ENCODE measurements around the gene RAB40C. TPM values are rescaled to one million over a fixed set of nuclear protein-coding genes. Genes with fewer than 3 reads are reported as not detected.
A peak's percentile ranks its signal among the peaks of the same experiment; 100 is the strongest.

The RAB40C gene
- total and polyA plus RNA-seq, 10 of the 15 experiments (the other 5 are each of a cell fraction or from before 2014, with no cell fraction given): 0.06 to 12.8 (median 4.6) TPM

GRCh38 chr16:667780-668518 lies 78.1 kb downstream of the RAB40C start, which contains the start of gene RHOT2 (continued):
- TF ChIP-seq CEBPB (IDR thresholded peaks at IDR 0.05; ENCODE audit: borderline replicate concordance in 1 of 2, low read depth in 2 of 2, low read length in 2 of 2): no peak
- no peak for TF ChIP-seq IRF5 (IDR thresholded peaks at IDR 0.05; ENCODE audit: borderline replicate concordance)
- 0 out of 2 replicates have a peak, but pooled peaks have one; percentile 39 for TF ChIP-seq SREBF2 (IDR thresholded peaks at IDR 0.05; ENCODE audit: low read length)
- no peak for TF ChIP-seq PML (IDR thresholded peaks at IDR 0.05; ENCODE audit: low read length)
- peak; percentile 81; the same call in 1 of the 2 replicates for TF ChIP-seq ZBTB33 (IDR thresholded peaks at IDR 0.05)
- TF ChIP-seq IKZF1 (conservative IDR thresholded peaks at IDR 0.05): peak; percentile 93
- TF ChIP-seq HSF1 (IDR thresholded peaks at IDR 0.05; ENCODE audit: low read depth, low read length): peak; percentile 63; the same call in 1 of the 2 replicates
- TF ChIP-seq CHD2 (IDR thresholded peaks at IDR 0.05; ENCODE audit: borderline replicate concordance, low read depth, low read length): peak; percentile 58; the same call in 1 of the 2 replicates
- no peak for TF ChIP-seq ZNF274 (IDR thresholded peaks at IDR 0.05; ENCODE audit: insufficient read depth, insufficient read length)
- peak; percentile 64 to 86; a peak in 3 of 4 replicates for TF ChIP-seq BHLHE40 (IDR thresholded peaks at IDR 0.05; ENCODE audit: borderline replicate concordance in 1 of 2, low read depth in 2 of 2, low read length in 1 of 2)
- TF ChIP-seq NFYA (IDR thresholded peaks at IDR 0.05; ENCODE audit: borderline replicate concordance, low read depth, low read length): no peak
- TF ChIP-seq RBBP5 (conservative IDR thresholded peaks at IDR 0.05): no peak
- TF ChIP-seq ZNF384 (IDR thresholded peaks at IDR 0.05; ENCODE audit: borderline replicate concordance, low read depth, low read length): no peak
- TF ChIP-seq RELA (IDR thresholded peaks at IDR 0.05; ENCODE audit: borderline replicate concordance, partially characterized antibody): peak; percentile 89
- no peak for TF ChIP-seq REST (IDR thresholded peaks at IDR 0.05; ENCODE audit: low read depth, low read length)
- no peak for TF ChIP-seq CHD1 (IDR thresholded peaks at IDR 0.05; ENCODE audit: low read depth, low read length)
- TF ChIP-seq PAX5 (IDR thresholded peaks at IDR 0.05; ENCODE audit: borderline replicate concordance, low read depth, low read length): peak; percentile 36; the same call in 1 of the 2 replicates
- TF ChIP-seq ZNF217 (IDR thresholded peaks at IDR 0.05): 0 out of 2 replicates have a peak, but pooled peaks have one; percentile 48
- peak; percentile 72; the same call in 1 of the 2 replicates for TF ChIP-seq DPF2 (IDR thresholded peaks at IDR 0.05)
- no peak for TF ChIP-seq BRCA1 (IDR thresholded peaks at IDR 0.05; ENCODE audit: low read depth, low read length)
- peak; percentile 69 for TF ChIP-seq RUNX3 (IDR thresholded peaks at IDR 0.05; ENCODE audit: low read length)
